ENCODE measurements around the gene FOXN3.
A peak's percentile ranks its signal among the peaks of the same experiment; 100 is the strongest.

FOXN3 gene

GRCh38 chr14:89144642-89145041, 272.4 kb downstream of the FOXN3 start:
- no peak for DNase-seq

- no peak for DNase-seq
Observed at GRCh38 chr14:89144066-89144465, 273.0 kb downstream of the FOXN3 start.

- no peak for DNase-seq
Observed at GRCh38 chr14:89143595-89143994, 273.4 kb downstream of the FOXN3 start.

GRCh38 chr14:89142366-89142765, 274.7 kb downstream of the FOXN3 start:
- no peak for DNase-seq

GRCh38 chr14:89141862-89142261, 275.2 kb downstream of the FOXN3 start:
- DNase-seq: no peak

GRCh38 chr14:89140326-89140725, 276.7 kb downstream of the FOXN3 start:
- no peak for DNase-seq

GRCh38 chr14:89139404-89140247, 277.4 kb downstream of the FOXN3 start:
- no peak for DNase-seq

GRCh38 chr14:89138846-89139245, 278.2 kb downstream of the FOXN3 start:
- DNase-seq: no peak

- no peak for DNase-seq
Observed at GRCh38 chr14:89137526-89138163, 279.4 kb downstream of the FOXN3 start.

- DNase-seq: no peak
Observed at GRCh38 chr14:89136587-89136986, 280.4 kb downstream of the FOXN3 start.

- DNase-seq: no peak
Observed at GRCh38 chr14:89134640-89135039, 282.4 kb downstream of the FOXN3 start.

GRCh38 chr14:89131004-89131750, 285.9 kb downstream of the FOXN3 start:
- DNase-seq: no peak

GRCh38 chr14:89129570-89129969, 287.5 kb downstream of the FOXN3 start:
- no peak for DNase-seq

GRCh38 chr14:89128311-89129026, 288.6 kb downstream of the FOXN3 start:
- DNase-seq: peak; percentile 83 to 95

GRCh38 chr14:89126461-89126860, 290.6 kb downstream of the FOXN3 start:
- peak; percentile 16 to 59 for DNase-seq

- no peak for DNase-seq
Observed at GRCh38 chr14:89125216-89125615, 291.8 kb downstream of the FOXN3 start.

GRCh38 chr14:89123851-89124250, 293.2 kb downstream of the FOXN3 start:
- DNase-seq: no peak

GRCh38 chr14:89123215-89123614, 293.8 kb downstream of the FOXN3 start:
- DNase-seq: peak in 1 of 2 experiments; percentile 38

- DNase-seq: peak; percentile 69 to 83
Observed at GRCh38 chr14:89121968-89122620, 294.9 kb downstream of the FOXN3 start.

- peak in 1 of 2 experiments; percentile 59 for DNase-seq
Observed at GRCh38 chr14:89117012-89117411, 300.0 kb downstream of the FOXN3 start.

- DNase-seq: no peak
Observed at GRCh38 chr14:89114109-89114508, 302.9 kb downstream of the FOXN3 start.

- no peak for DNase-seq
Observed at GRCh38 chr14:89112720-89113119, 304.3 kb downstream of the FOXN3 start.

All from NCI-H524 (cell line).